Measurements from ENCODE around the gene BANF2.

DNA sequence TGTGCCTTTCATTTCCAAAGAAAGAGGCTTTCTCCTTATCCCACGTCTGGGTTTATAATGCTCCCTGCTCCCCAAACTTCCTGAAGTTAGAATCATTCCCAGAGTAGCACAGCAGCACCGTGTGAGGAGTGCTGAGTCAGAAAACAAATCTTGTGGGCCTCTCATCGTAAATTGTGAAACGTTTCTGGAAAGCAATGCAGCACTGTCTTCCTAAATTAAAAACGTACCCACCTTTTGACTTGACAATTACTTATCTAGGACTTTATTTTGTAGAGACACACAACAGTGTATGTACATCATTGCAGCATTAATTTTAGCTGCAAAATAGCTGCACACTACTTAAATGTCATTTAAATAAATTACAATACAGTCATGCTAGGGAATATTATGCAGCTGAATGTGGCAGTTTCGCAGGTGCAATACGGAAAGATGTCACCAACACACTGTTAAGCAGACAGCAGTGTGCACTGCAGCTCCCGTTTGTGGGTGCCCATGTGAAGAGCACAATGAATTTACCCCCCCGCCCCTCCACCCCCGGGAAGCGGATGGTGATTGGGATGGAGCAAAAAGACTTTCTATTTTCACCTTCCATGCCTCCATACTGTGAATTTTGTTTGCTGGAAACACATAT, 48.5 kb upstream of the BANF2 start:
- TF ChIP-seq, protein P1, sequence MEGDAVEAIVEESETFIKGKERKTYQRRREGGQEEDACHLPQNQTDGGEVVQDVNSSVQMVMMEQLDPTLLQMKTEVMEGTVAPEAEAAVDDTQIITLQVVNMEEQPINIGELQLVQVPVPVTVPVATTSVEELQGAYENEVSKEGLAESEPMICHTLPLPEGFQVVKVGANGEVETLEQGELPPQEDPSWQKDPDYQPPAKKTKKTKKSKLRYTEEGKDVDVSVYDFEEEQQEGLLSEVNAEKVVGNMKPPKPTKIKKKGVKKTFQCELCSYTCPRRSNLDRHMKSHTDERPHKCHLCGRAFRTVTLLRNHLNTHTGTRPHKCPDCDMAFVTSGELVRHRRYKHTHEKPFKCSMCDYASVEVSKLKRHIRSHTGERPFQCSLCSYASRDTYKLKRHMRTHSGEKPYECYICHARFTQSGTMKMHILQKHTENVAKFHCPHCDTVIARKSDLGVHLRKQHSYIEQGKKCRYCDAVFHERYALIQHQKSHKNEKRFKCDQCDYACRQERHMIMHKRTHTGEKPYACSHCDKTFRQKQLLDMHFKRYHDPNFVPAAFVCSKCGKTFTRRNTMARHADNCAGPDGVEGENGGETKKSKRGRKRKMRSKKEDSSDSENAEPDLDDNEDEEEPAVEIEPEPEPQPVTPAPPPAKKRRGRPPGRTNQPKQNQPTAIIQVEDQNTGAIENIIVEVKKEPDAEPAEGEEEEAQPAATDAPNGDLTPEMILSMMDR (IDR thresholded peaks at IDR 0.05; ENCODE audit: borderline replicate concordance, extremely low read depth, low read length, poor library complexity, severe bottlenecking), result no peak
- no peak for TF ChIP-seq EZH2 (IDR thresholded peaks at IDR 0.05; ENCODE audit: borderline replicate concordance, low read depth, low read length, severe bottlenecking)
